NCI-H2196 (cell line): Measurements from ENCODE around the gene MAS1.
"Not testable (repeated sequence)": the region's sequence is repeated elsewhere in the genome, so short reads cannot be mapped to it uniquely, and the experiment has no call there.

Source experiments
- DNase-seq: peaks from one replicate; lab custom pipeline; 2025; ENCODE audit not compliant: unreplicated experiment; lab: John Stamatoyannopoulos, UW

Gene MAS1

DNA sequence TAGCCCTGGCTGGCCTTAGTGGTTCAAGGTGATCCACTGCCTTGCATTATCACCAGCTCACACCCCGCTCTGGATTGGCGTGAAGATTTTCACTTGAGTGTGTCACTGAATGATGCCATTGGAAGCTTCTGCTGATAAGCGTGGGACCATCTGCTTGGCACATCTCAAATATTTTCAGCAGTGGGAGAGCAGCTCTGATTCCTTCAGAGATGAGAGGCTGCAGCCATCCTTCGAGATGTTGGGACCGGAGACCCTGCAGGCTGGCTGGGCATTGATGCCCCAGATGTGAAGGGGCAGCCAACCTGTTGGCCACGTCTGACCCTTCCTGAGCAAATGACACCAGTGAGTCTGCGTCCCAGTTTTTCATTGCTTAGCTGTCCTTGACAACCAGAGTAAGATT is at the start of gene MAS1:
MAS1 (plus strand) TSS at position 197 of the 400 bp plus-strand sequence. CDS start 15,968 bp downstream, outside the sequence.
- no peak for DNase-seq

DNA sequence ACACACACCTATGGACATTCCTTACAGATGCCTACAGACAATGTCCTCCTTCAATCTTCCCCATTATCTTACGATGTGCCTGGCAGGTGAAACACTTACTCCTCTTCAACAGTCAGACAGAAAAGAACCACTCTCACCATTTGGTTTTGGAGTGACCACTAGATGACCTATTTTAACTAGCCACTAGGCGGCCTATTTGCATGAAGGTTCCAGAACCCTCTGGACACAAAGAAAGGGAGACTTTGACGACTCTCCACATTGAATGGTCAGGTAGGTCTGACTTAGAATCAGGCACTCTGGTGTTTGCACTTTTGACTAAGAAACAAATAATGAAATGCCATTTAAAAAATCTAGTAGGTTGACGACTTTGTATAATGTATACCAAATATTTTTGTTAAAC is 48.8 kb upstream of the MAS1 start:
- DNase-seq, result no peak

DNA sequence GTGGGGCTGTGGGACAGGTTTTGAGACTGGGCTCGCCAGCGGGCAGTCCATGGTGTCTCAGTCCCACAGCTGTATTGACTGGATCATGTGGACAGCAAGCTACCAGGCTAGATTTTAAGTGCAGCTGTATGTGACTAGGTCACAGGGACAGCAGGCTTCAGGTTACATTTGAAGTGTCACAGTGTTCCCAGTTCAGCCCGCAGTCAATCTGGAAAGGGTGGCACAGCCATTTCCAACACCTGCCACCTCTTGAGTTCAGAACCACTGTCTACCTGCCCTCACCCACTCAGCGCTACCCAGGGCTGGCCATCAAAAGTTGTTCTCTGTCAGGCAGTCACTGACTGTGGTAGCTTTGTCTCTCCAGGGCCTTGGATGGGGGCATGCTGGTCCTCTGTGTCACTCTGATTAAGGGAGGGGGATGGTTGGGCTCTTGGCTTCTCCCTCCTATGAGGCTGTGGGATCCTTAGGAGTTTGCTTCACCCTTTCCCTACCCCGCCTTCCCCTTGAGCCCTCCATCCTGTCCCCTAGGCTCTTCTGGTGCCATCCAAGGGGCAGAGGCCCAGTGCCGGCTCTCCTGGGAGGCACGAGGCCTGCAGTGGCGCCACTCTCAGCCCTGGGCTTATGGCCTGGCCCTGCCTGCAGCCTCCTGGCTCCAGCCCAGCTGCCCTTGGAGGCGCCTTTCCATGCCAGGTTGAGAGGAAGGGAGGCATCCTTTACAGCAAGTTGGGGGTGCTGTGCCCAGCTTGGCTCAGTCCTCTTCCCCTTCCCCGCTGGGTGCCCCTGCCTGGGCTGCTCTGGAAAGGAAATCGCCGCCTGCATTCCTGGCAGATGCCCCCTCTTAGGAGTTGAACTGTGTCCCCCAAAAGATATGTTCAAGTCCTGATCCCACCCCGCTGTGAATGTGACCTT is 45.8 kb upstream of the MAS1 start:
- peak; percentile 10 for DNase-seq

DNA sequence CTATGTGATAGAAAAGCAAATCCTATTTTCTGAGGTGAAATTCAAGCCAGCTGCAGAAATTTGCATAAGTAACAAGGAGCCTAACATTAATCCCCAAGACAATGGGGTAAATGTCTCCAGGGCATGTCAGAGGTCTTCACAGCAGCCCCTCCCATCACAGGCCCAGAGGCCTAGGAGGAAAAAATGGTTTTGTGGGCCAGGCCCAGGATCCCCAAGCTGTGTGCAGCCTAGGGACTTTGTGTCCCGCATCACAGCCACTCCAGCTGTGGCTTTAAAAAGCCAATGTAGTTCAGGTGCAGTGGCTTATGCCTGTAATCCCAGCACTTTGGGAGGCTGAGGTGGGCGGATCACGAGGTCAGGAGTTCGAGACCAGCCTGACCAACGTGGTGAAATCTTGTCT is 42.2 kb upstream of the MAS1 start:
- not testable (repeated sequence) for DNase-seq

DNA sequence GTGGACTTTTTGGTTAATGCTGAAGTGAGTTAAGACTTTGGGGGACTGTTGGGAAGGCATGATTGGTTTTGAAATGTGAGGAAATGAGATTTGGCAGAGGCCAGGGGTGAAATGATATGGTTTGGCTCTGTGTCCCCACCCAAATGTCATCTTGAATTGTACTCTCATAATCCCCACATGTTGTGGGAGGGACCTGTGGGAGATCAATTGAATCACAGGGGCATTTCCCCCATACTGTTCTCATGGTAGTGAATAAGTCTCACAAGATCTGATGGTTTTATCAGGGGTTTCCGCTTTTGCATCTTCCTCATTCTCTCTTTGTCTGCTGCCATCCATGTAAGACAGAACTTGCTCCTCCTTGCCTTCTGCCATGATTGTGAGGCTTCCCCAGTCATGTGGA is 40.9 kb upstream of the MAS1 start:
- not testable (repeated sequence) for DNase-seq

DNA sequence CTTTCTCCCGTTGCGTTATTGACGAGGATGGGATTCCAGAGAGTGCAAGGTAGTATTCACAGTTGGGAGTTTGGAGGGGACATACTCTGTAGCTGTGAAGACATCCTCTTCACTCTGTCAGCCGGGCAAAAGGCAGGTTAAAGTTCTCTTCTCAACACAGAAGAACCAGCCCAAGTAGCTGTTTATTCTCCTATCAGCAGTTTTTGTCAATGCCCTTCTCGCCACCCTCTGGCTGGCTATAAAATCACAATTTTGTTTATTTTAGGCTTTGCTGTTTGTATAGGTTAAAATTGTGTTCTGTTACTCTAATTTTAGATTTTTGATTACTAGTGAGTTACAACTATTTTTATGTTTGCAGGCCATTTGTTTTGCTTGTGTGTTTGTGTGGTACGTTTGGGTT is 37.9 kb upstream of the MAS1 start:
- no peak for DNase-seq

DNA sequence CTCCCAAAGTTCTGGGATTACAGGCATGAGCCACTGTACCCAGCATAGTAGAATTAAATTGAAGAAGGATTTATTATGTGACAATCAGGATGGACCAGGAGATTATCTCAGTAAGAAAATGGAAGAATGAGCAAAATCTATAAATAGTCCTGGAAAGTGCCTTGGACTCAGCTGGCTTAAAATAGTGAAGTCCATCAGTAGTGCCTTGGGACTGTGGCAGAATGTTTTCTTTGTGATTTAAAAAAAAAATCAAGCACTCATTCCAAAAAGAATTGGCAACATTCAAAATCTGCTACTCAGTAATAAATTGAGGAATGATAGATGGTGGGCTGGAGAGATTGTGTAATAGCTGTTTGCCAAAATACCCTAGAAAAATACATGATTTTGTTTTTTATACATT is 37.0 kb upstream of the MAS1 start:
- no peak for DNase-seq

DNA sequence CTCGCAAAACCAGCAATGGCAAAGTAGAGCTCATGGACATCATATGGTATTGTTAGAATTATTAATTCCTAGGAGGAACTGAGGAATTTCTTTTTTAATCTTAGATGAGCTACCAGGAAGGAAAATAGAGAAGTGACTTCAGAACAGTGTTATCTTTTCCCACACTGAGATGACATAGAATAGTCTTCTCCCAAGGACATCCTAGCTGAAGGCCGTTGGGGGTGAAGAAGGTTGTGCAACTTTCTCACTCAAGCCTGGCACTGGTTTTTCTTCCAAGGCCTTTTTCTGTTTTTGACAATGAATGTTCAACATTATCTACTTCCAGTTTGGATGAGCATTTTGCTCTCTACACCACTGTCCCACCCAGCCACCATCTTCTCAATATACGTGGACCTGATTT is 35.8 kb upstream of the MAS1 start:
- DNase-seq, result no peak

DNA sequence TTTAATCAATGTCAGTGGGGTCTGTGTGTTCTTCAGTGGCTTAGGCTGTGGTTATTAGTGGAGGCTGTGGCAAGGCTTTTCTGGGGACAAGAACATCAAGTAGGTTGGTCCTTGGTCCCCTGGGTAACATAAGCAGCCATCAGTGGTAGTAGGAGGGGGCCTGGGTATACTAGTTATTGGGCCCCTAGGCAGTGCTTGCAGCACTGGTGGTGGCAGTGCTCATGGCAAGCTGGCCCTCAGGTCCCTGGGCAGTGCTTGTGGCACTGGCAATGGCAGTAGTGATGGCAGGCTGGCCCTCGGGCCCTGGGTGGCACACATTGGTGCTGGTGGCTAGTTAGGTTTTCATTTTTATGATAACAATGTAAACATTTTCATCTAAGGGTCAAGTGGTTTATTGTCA is 32.5 kb upstream of the MAS1 start:
- no peak for DNase-seq

DNA sequence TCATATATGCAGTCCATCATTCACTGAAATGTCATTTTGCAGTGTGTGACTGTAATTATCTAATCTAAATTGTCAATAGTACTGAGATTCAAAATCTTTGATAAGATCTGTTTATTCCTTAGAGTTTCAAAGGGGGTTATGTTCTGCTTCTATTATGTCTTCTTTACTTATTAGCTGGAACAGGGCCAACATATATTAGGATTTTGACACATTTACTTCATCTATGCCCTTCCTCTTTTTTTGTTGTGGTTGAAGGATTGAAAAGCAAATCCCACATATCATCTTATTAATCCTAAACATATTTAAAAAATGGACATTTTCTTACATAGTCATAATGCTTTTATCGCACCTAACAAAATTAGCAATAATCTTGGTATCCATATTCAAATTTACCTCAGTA is 30.3 kb upstream of the MAS1 start:
- no peak for DNase-seq

DNA sequence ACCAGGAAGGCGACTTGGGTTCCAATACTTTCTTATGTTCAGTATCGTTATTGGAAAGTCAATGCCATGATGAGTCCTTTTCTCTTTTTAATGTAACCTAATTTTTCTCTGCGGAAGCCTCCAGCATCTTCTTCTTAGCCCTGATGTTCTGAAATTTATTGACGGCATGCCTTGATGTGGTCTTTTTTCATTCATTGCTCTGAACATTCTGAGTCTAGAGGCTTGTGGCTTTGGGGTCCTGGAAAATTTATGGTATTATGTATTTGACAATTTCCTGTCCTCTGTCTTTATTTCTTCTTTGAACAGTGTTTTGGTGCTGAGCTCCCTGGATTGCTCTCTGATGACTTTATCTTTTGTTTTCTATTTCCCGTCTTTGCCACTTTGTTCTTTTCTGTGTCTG is 28.7 kb upstream of the MAS1 start:
- no peak for DNase-seq

DNA sequence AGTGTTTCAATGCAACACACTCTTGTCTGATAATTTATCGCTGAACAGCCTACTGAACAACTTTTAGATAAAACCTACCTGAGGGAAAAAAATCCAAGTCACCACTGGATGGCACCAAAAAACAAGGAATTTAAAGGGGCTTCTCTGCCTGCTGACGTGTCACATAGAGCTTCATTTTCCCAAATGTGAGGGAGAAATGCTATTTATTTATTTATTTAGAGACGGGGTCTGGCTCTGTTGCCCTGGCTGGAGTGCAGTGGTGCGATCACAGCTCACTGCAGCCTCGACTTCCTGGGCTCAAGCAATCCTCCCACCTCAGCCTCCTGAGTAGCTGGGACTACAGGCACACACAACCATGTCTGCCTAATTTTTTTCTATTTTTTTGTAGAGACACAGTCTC is 27.4 kb upstream of the MAS1 start:
- peak; percentile 9 for DNase-seq

DNA sequence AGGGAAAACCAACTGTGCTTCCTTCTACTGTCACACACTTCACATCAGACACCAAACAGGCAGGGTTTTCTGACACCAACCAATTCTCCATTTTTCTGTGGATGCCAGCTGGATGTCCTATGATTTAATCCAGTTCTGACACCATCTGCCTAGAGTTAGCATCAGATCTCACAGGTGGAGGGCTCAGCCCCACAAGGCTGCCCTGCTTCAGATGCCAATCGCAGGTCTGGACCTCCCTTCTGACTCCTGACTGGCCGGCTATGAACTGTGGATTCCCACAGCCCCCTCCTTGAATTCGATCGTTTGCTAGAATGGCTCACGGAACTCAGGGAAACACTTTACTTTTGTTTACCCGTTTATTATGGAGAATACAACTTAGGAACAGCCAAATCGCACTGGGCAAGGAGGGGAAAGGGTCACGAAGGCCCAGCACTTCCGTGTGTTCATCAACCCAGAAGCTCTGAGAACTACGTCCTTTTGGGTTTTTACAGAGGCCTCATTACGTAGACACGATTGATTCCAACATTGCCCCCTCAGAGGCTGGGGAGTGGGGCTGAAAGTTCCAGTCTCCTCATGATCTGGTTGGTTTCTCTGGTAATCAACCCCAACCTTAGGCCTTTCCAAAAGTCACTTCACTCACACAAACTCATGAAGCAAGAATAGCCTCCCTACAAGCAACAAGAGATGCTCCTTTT is 25.4 kb upstream of the MAS1 start:
- DNase-seq, result no peak

DNA sequence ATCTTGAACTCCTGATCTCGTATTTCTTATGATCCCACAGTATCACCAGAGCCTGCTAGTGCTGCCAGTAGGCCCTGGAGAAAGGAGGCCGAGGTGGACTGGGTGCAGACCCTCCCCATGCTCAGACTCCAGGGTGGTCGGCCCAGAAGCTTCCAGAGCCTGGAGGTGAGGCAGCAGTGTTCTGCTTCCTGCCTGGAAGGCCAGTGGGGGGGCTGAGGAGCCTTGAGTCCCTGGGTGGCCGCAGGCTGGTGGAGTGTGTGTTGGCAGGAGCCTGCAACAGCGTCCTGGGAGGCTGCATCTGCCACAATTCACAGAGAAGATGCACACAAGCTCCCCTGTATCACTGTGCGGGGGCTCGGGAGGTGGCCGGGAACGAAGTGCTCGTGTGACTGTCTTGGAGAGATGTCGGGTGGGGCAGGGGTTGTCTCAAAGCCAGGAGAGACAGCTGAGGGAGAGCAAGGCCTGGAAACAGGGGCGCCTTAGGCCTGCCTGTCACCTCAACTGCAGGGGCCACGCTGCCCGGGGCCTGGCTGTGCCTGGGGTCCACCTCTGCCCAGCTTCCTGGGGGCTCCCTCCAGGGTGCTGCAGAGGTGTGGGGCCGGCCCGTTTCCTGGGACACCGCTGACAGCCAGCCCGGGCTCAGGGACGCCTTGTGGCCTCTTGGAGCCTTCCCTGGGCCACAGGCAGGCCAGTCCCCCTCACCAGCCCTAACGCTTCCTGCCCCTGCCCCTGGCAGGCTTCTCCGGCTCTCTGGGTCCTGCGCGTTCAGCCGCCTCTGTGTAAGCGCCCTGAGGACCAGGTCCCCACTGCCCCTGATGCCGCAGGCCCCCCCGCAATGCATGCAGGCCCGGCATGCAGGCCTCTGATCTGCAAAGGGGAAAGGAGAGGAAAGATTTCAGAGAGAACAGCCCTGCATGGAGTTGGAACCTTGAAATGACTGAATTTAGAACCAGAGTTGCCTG is 24.2 kb upstream of the MAS1 start:
- no peak for DNase-seq

DNA sequence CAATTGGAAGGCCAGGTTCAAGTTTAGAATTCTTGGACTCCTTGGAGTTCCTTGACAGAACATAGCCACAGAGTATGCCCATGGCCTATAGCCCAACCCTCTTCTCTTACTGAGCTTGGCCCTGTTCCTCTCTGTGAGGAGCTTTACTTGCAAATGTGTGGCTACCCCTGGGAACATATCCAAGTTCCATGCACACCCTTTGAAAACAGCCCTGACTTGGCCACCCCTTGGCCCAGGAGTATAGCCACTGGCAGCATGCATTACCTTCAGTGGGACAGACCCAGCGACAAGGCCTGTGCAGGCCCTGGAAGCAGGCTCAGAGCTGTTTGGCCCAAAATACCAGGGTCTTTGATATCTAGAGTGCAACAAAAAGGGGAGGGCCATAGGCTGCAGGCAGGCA is 19.5 kb upstream of the MAS1 start:
- DNase-seq, result no peak

DNA sequence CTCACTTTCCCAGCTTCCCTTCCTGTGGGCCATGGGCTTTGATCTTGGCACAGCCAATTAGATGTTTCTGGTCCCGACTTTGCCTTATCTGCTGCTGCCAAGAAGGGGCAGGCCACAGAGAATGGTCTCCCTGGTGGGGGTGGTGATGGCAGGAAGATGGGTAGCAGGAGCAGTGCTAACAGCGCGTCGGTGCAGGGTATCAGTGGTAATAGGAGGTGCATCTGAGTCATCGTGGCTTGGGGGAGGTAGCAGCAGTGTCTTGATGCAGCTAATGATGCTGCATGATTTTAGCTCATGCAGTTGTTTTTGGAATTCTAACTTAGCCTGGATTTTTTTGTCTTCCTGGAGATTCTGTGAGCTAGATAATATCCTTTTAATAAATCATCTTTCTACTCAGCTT is 18.9 kb upstream of the MAS1 start:
- no peak for DNase-seq

DNA sequence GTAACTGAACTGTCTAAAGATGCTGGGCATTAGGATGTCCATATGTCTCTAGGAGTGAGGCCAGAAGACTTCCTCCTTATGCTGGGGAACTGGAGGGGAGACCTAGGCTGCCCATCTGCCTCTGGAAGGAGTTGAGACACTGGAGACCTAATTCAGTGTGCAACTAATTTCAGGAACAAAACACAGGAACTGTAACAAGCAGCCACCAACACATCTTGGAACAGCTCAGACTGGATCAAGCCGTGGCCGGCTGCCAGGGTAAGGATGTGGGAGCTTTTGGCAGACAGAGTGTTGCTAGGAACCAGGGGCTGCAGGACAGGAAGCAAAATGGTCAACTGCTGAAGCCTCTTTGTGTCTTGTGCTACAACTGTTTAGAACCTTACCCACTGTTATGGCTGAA is 16.4 kb upstream of the MAS1 start:
- DNase-seq, result no peak

DNA sequence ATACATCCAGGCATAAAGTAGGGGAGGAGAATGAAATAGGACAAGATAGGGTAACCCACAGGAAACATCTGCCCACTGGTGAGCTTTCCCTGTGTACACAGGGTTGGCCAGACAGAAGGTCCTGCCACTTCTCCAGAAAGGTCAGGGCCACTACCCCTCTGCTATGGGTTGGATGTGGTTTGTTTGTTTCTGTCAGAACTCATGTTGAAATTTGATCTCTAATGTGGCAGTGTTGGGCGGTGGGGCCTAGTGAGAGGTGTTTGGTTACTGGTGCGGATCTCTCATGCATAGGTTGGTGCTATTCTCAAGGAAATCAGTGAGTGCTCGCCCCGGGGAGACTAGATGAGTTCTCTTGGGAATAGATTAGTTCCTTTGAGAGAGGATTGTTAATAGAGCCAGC is 15.6 kb upstream of the MAS1 start:
- no peak for DNase-seq

DNA sequence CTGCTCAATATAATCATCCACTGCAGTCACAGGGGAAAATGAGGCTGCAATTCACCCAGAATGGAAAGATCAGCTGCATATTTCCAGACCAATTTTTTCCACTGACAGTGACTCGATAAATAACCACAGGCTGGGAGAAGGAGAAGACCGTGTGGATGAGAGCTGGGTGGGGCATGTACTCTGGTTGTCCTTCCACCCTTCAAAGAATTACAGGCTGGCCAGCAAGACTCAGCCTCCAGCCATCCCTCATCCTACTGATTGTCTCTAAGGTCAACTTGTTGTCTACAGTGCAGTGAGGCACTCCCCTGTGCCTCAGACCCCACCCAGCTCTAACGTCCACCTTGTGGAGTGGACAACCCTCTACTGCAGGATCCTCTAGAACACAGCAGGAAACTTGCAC is 14.5 kb upstream of the MAS1 start:
- no peak for DNase-seq

DNA sequence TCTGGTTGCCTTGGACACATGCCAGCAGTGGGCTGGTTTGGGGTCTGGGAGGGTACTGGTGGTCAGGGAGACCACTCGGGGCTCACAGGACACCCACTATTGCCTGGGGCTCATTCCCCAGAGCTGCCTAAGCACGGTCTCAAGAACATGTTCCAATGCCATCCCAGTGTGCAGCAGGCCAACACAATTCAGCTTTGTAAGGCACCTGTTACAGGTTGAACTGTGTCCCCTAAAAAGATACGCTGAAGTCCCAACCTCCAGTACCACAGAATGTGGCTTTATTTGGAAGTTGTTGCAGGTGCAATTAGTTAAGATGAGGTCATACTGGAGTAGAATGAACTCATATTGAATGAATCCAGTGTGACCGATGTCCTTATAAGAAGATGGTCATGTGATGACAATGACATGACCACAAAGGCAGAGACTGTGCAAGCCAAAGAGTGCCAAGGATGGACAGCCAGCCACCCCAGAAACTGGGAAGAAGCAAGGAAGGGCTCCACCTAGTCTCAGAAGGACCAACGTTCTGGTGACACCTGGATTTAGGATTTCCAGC is 13.5 kb upstream of the MAS1 start:
- DNase-seq, result no peak

DNA sequence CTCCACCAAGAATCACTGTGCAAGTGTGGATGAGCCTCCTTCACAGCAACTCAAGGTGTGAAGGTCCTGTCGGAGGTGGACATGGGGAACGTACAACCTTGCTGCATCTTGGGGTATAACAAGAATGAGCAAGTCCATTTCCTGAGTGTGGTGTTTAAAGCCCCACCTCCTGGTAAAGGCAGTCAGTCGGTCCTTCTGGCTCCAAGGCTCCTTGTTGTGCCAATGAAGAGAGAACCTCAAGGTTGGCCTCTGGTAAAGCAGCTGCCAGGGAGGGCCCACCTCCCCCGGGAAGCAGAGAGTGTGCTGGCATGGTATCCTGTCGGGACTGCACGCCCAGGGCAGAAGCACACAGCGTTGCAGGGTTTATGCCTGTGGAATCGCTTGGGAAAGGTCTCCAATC is 12.4 kb upstream of the MAS1 start:
- DNase-seq, result no peak
